ENCODE data around the gene DNAH10.

DNAH10 gene

DNA sequence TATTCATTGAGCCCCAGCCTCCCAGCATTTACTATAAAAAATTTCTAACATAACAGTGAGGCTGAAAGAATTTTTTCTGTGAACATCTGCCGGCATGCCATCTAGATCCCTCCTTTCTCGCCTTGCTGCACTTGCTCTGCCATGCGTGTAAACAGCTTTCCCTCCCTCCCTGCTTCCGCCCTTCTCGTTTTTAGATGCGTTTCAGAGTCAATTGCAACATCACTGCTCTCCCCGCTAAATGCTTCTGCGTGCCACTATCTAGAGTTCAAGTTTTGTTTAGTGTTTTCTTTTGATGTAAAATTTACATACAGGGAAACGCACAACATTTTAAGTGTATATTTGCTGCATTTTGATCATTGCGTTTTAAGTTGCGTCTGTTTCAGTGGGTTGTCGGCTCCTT is 126.9 kb downstream of the DNAH10 start:
- TF ChIP-seq, protein P1, sequence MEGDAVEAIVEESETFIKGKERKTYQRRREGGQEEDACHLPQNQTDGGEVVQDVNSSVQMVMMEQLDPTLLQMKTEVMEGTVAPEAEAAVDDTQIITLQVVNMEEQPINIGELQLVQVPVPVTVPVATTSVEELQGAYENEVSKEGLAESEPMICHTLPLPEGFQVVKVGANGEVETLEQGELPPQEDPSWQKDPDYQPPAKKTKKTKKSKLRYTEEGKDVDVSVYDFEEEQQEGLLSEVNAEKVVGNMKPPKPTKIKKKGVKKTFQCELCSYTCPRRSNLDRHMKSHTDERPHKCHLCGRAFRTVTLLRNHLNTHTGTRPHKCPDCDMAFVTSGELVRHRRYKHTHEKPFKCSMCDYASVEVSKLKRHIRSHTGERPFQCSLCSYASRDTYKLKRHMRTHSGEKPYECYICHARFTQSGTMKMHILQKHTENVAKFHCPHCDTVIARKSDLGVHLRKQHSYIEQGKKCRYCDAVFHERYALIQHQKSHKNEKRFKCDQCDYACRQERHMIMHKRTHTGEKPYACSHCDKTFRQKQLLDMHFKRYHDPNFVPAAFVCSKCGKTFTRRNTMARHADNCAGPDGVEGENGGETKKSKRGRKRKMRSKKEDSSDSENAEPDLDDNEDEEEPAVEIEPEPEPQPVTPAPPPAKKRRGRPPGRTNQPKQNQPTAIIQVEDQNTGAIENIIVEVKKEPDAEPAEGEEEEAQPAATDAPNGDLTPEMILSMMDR (IDR thresholded peaks at IDR 0.05; ENCODE audit: borderline replicate concordance, insufficient read depth, low read depth, low read length): no peak

DNA sequence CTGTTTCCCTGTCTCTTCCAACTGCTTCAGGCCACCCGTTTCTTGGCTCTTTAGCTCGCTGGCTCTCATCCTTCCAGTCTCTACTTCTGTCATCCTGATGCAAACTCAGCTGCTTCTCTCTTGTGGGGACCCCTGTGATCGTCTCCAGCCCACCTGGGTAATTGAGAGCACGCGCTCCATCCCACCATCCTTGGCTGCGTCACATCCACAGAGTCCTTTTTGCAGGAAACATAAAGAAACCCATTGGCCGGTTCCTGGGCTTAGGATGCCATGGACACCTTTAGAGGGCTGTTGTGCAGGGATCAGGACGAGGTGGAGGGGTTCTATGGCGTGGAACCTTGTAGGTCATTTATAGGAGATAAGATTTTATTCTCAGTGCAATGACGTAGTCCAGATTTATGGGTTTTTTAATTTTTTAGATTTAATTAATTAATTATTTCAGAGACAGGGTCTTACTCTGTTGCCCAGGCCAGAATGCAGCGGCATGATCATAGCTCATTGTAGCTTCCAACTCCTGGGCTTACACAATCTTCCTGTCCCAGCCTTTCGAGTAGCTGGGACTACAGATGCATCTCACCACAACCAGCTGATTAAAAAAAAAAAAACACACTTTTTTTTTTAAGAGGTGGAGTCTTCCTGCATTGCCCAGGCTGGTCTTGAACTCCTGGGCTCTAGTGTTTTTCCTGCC is 127.9 kb downstream of the DNAH10 start:
- TF ChIP-seq, protein P1 (IDR thresholded peaks at IDR 0.05; ENCODE audit: borderline replicate concordance, insufficient read depth, low read depth, low read length): no peak

More for the DNA sequence above, 126.9 kb downstream of the DNAH10 start:
- no peak overlapping the region for H3K4me3 ChIP-seq (ENCODE audit: low read depth, low read length)

DNA sequence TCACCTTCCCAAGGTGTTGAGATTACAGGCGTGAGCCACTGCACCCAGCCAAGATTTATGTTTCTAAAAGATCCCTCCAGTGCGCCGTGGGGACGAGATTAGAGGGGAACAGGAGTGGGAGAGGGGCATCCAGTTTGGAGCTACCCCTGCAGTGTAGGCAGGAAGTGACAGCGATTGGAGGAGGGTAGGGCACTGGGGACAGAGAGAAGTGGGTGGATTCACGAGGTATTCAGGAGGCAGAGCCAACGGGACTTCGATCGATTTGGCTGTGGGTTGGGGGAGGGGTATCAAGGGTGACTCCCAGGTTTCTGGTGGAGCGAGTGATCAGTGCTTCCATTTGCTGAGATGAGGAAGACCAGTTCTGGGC is 128.4 kb downstream of the DNAH10 start:
- TF ChIP-seq, protein P1 (IDR thresholded peaks at IDR 0.05; ENCODE audit: borderline replicate concordance, insufficient read depth, low read depth, low read length): no peak
- no peak overlapping the region for H3K4me3 ChIP-seq (ENCODE audit: low read depth, low read length)

More for the DNA sequence above, 127.9 kb downstream of the DNAH10 start:
- H3K4me3 ChIP-seq (ENCODE audit: low read depth, low read length): no peak overlapping the region

DNA sequence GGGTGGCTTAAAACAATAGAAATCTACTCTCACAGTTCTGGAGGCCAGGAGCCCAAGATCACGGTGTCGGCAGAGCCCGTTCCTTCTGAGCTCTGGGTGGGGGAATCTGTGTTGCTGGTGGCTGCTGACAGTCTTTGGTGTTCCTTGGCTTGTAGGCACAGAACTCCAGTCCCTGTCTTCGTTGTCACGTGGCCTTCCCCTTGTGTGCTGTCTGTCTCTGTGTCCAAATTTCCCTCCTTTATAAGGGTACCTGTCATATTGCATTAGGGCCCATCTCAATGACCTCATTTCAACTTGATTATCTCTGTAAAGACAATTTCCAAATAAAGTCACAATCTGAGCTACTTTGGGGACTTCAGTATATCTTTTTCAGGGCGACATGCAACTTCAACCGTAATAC is 128.9 kb downstream of the DNAH10 start:
- TF ChIP-seq, protein P1 (IDR thresholded peaks at IDR 0.05; ENCODE audit: borderline replicate concordance, insufficient read depth, low read depth, low read length): no peak
- H3K4me3 ChIP-seq (ENCODE audit: low read depth, low read length): no peak overlapping the region

DNA sequence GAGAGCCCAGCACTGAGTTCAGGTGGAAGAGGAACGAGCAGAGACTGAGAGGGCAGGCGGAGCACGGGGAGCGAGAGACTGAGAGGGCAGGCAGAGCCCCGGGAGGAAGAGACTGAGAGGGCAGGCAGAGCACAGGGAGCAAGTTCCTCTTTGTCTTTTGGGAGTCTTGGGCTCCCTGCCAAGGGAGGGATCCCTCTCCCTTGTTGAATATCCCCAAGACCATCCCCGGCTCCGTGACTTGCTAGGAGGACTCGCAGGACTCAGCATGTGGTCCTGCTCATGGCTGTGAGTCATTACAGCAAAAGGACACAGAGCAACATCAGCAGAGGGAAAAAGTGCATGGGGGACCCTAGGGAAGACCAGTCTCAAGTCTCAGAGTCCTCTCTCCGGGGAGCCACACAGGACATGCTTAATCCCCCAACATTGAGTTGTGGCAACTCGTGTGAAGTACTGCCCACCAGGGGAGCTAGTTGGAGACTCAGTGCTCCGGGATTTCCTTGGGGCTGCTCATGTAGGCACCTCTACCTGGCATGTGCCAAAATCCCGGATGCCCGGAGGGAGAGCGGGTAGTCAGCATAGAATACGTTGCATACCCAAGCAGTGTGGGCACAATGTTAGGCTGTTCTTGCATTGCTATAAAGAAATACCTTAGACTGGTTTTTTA is 129.5 kb downstream of the DNAH10 start:
- no peak overlapping the region for H3K4me3 ChIP-seq (ENCODE audit: low read depth, low read length)
- TF ChIP-seq, protein P1 (IDR thresholded peaks at IDR 0.05; ENCODE audit: borderline replicate concordance, insufficient read depth, low read depth, low read length): no peak

DNA sequence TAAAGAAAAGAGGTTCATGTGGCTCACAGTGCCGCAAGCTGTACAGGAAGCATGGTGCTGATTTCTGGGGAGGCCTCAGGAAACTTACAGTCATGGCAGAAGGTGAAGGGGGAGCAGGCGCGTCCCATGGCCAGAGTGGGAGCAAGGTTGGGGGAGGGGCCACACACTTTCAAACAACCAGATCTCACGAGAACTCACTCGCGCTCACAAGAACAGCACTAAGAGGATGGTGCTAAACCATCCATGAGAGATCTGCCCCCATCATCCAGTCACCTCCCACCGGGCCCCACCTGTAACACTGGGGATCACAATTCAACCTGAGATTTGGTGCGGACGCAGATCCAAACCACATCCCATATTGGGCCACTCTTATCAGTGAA is 130.1 kb downstream of the DNAH10 start:
- TF ChIP-seq, protein P1 (IDR thresholded peaks at IDR 0.05; ENCODE audit: borderline replicate concordance, insufficient read depth, low read depth, low read length): no peak
- H3K4me3 ChIP-seq (ENCODE audit: low read depth, low read length): no peak overlapping the region

DNA sequence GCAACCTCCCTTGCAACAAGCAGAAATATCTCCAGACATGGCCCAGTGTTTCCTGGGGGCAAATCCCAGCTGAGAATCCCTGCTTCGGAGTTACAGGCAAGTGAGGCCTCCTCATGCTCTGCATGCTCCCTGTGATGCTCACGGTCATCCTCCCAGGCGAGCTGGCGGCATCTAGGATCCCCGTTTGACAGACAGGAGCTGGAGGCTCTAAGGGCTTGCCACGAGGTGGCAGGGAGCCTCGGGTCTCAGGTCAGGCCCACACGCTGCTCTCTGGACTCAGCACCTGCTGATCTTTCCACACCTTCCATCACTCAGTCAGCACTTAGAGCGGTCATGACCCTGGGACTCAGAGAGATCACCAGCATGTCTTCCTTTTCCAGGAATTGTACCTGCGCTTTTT is 130.8 kb downstream of the DNAH10 start:
- TF ChIP-seq, protein P1 (IDR thresholded peaks at IDR 0.05; ENCODE audit: borderline replicate concordance, insufficient read depth, low read depth, low read length): no peak
- no peak overlapping the region for H3K4me3 ChIP-seq (ENCODE audit: low read depth, low read length)

All from GM12875 (cell line).